HG03460 (cell line): ENCODE measurements around the gene STRIP1.

Source experiments
- ATAC-seq: cut with Tn5 transposase; IDR thresholded peaks from one replicate; pipeline ENCODE4 v1.9.1; 2021; ENCODE audit not compliant: unreplicated experiment

STRIP1 gene

GRCh38 chr1:110089561-110090275 is 55.3 kb downstream of the STRIP1 start:
- no peak for ATAC-seq

- ATAC-seq: no peak
Observed at GRCh38 chr1:110091381-110091780, 57.0 kb downstream of the STRIP1 start.

- ATAC-seq: no peak
Observed at GRCh38 chr1:110091791-110092190, 57.4 kb downstream of the STRIP1 start.

- ATAC-seq: no peak
Observed at GRCh38 chr1:110092991-110093390, 58.6 kb downstream of the STRIP1 start.

DNA sequence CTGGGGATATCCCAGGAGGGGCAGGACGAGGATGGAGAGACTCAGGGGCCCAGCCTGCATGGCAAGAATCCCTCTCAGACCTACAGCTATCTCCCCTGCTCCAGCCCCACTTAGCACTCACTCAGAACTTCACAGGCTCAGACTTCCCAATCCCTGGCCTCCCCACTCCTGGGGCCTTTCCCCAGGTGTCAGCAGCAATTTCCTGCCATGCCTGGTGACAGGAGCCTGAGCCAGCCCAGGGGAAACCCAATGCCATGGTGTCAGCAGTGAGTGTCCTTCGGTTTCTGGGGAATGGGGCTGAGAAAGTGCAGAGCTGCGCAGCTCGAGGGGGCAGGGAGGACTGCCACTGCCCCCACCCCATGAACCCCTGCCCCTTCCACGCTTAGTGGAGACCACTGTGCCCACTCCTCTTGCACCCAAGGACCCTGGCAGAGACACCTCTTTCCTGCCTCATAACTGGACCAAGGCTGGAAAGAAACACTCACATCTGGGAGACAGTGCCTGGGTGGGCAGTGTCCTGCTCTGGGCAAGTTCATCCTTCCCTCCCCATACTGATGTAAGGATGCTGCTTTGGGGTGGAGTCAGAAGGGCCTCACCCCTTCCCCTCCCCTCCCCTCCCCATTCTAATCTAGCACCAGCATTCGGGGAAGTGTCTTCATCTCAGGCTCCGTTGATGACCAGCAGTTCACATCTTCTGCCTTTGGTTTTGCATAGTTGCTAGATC is 60.7 kb downstream of the STRIP1 start:
- no peak for ATAC-seq

DNA sequence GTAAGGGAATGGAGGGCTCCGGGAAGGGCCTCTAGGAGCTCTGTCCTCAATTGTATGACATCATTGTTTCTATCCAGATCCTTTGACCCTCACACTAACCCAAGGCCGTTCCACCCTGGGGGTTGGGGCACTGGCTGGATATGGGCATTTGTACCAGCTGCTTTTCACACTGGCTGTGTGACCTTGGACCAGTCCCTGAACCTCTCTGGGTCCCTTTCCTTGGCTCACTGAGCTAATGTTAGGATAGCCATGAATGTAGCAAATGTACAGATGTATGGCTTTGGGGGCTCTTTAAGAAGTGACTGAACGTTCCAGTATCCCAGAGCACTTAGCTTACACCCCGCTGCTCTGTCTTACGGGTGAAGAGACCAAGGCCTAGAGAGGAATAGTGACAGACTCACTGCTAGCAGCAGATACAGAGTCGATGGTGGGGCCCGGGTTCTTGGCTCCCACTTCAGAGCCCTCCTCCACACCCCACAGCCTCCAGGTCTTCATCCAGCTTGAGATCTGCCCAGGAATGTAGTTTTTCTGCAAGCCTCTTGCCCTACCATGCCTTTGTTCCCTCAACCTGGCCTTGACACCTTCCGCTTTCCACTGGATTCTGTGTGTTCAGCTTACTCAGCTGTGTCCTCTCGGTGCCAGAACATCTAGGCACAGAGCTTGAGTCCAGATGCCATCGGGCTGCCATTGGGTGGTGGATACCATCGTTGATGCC is 63.2 kb downstream of the STRIP1 start:
- ATAC-seq: no peak

GRCh38 chr1:110098222-110099026 is 64.0 kb downstream of the STRIP1 start:
- no peak for ATAC-seq

GRCh38 chr1:110100335-110100734 is 65.9 kb downstream of the STRIP1 start:
- no peak for ATAC-seq

GRCh38 chr1:110102081-110102480 is 67.7 kb downstream of the STRIP1 start:
- no peak for ATAC-seq
